Endothelial cell of umbilical vein (primary cell): ENCODE measurements around the gene RPH3AL. TPM values are rescaled to one million over a fixed set of nuclear protein-coding genes. Genes with fewer than 3 reads are reported as not detected.

Experiments used
- BruUV-seq: library from RNA; stranded (reverse); fragments of 400-500 nt; replicated peaks from 2 replicates; lab custom pipeline; 2021; lab: Mats Ljungman, UMichigan
- CTCF ChIA-PET: fragments of 300-600, 350-600 bp; sonication (Branson Sonifier 250); formaldehyde crosslinking; loops from one replicate; lab custom pipeline; 2021; ENCODE audit warnings: antibody characterized with exemption, inconsistent platforms; lab: Charles Lee
- POLR2A ChIA-PET: fragments of 300-600, 350-600 bp; sonication (Branson Sonifier 250); formaldehyde crosslinking; loops from one replicate; lab custom pipeline; 2021; ENCODE audit warnings: antibody characterized with exemption, inconsistent platforms; lab: Charles Lee
- DNase-seq: peaks from one replicate; pipeline ENCODE4 v3.0.0-alpha.2; 2011; ENCODE audit warnings: low read depth, low spot score
- FAIRE-seq: peaks from 2 replicates; lab custom pipeline; 2011; peaks lifted over from hg19 to GRCh38; lab: Jason Lieb, UNC
- H2AFZ ChIP-seq: 2 replicates; pipeline ENCODE4 v1.6.0; 2012; ENCODE audit warnings: low read depth, low read length, control low read depth, inconsistent platforms
- H3K27ac ChIP-seq: 2 replicates; pipeline ENCODE4 v1.5.1; 2011; ENCODE audit warnings: low read depth, mild to moderate bottlenecking, control low read depth, low read length, moderate library complexity; ENCODE audit not compliant: insufficient read depth
- H3K27me3 ChIP-seq, 2 experiments: 2 replicates each; pipeline versions ENCODE4 v1.6.0 to v1.6.1; 2011; ENCODE audit warnings: low read length in 2 of 2, mixed read lengths in 1 of 2; ENCODE audit not compliant: control insufficient read depth in 2 of 2, insufficient read depth in 2 of 2
- H3K36me3 ChIP-seq, 2 experiments: 2 replicates in 1 of 2; 3 replicates in 1 of 2; pipeline ENCODE4 v1.5.1; 2011; ENCODE audit warnings: low read length in 2 of 2, mild to moderate bottlenecking in 1 of 2, moderate library complexity in 1 of 2; ENCODE audit not compliant: control insufficient read depth in 2 of 2, insufficient read depth in 2 of 2; ENCODE audit errors: extremely low read depth in 1 of 2
- H3K4me1 ChIP-seq: 3 replicates; pipeline ENCODE4 v1.5.1; 2011; ENCODE audit warnings: mild to moderate bottlenecking, low read length; ENCODE audit not compliant: control insufficient read depth, insufficient read depth; ENCODE audit errors: extremely low read depth
- H3K4me2 ChIP-seq: 2 replicates; pipeline ENCODE4 v1.6.1; 2011; ENCODE audit warnings: low read length, control low read depth, mixed read lengths; ENCODE audit not compliant: insufficient read depth
- H3K4me3 ChIP-seq, 3 experiments: fragments of 200-600 bp in 1 of 3; sonication (generic), shearing (Covaris generic) in 1 of 3; replicated peaks in 1 of 3; 2 replicates each; pipeline ENCODE4 v1.5.1; 2011 to 2016; ENCODE audit warnings: control low read depth in 3 of 3, low read length in 3 of 3, mild to moderate bottlenecking in 2 of 3, inconsistent platforms in 1 of 3, low read depth in 1 of 3, moderate library complexity in 1 of 3; ENCODE audit not compliant: insufficient read depth in 1 of 3
- H3K79me2 ChIP-seq: 2 replicates; pipeline ENCODE4 v1.6.0; 2012; ENCODE audit warnings: low read length, inconsistent platforms; ENCODE audit not compliant: control insufficient read depth, insufficient read depth
- H3K9ac ChIP-seq: replicated peaks from 2 replicates; pipeline ENCODE3; 2011; ENCODE audit warnings: low read length, control low read depth; ENCODE audit not compliant: insufficient read depth; ENCODE audit errors: extremely low read depth
- H3K9me1 ChIP-seq: replicated peaks from 3 replicates; pipeline ENCODE4 v1.6.0; 2011; ENCODE audit warnings: mild to moderate bottlenecking, low read length; ENCODE audit not compliant: control insufficient read depth, insufficient read depth; ENCODE audit errors: extremely low read depth
- H3K9me3 ChIP-seq: replicated peaks from 2 replicates; pipeline ENCODE4 v1.5.1; 2012; ENCODE audit warnings: low read length, inconsistent platforms; ENCODE audit not compliant: control insufficient read depth, insufficient read depth
- H4K20me1 ChIP-seq: replicated peaks from 2 replicates; pipeline ENCODE3; 2011; ENCODE audit warnings: mild to moderate bottlenecking, low read length; ENCODE audit not compliant: control insufficient read depth, insufficient read depth; ENCODE audit errors: extremely low read depth
- CTCF ChIP-seq, 2 donors: IDR thresholded peaks; 1 replicate in 1 of 2; 2 replicates in 1 of 2; pipeline ENCODE4 v1.5.1; 2011; ENCODE audit warnings: low read length in 2 of 2, mild to moderate bottlenecking in 2 of 2, moderate library complexity in 2 of 2, control low read depth in 1 of 2, inconsistent platforms in 1 of 2, low read depth in 1 of 2; ENCODE audit not compliant: insufficient read depth in 1 of 2; ENCODE audit errors: extremely low read depth in 1 of 2
- EZH2 ChIP-seq: IDR thresholded peaks from 2 replicates; pipeline ENCODE4 v1.6.1; 2012; ENCODE audit warnings: borderline replicate concordance, low read depth, mild to moderate bottlenecking, moderate library complexity, low read length, inconsistent platforms; ENCODE audit not compliant: severe bottlenecking
- FOS ChIP-seq: IDR thresholded peaks from 2 replicates; pipeline ENCODE4 v1.6.1; 2011; ENCODE audit warnings: mild to moderate bottlenecking, low read length, moderate library complexity, borderline replicate concordance; ENCODE audit not compliant: insufficient read depth
- GATA2 ChIP-seq: IDR thresholded peaks from 2 replicates; pipeline ENCODE4 v1.7.0; 2011; ENCODE audit warnings: low read depth, mild to moderate bottlenecking, moderate library complexity, mixed read lengths, low read length; ENCODE audit not compliant: insufficient read length, insufficient read depth
- JUN ChIP-seq: IDR thresholded peaks from 2 replicates; pipeline ENCODE4 v1.6.1; 2011; ENCODE audit warnings: borderline replicate concordance, low read depth; ENCODE audit not compliant: insufficient read length, insufficient read depth
- MAX ChIP-seq: IDR thresholded peaks from 2 replicates; pipeline ENCODE4 v1.6.1; 2011; ENCODE audit not compliant: insufficient read depth, insufficient read length
- MYC ChIP-seq: IDR thresholded peaks from one replicate; pipeline ENCODE4 v1.6.1; 2011; ENCODE audit warnings: mild to moderate bottlenecking, low read depth, low read length
- POLR2A ChIP-seq: IDR thresholded peaks from 2 replicates; pipeline ENCODE4 v1.6.1; 2012; ENCODE audit warnings: low read depth, mild to moderate bottlenecking, control low read depth, low read length
- POLR2AphosphoS5 ChIP-seq: IDR thresholded peaks from 2 replicates; pipeline ENCODE4 v1.6.1; 2012; ENCODE audit warnings: low read depth, mild to moderate bottlenecking, control low read depth, low read length, moderate library complexity; ENCODE audit not compliant: insufficient read depth
- dilution Hi-C: fragments of 300-500 bp; cut with MboI; formaldehyde crosslinking; loops from one replicate; pipeline ENCODE4 v1.15.0; 2019; ENCODE audit warnings: low sequenced_read_pairs; ENCODE audit not compliant: extremely low pct_ligation_motif_present
- intact Hi-C: fragments of 100-400 bp; cut with micrococcal nuclease; formaldehyde crosslinking; loops from one replicate; pipeline ENCODE4 v1.10.0; 2022
- polyA plus RNA-seq, 4 experiments: library from polyadenylated mRNA; depleted of rRNA in 3 of 4; stranded (reverse) in 3 of 4; unstranded in 1 of 4; fragments of >200 nt; gene quantifications; 2 replicates each; pipeline versions ENCODE4 v1.2.1 to v1.2.3, GENCODE V29; 2011 to 2012; ENCODE audit warnings: missing spikeins in 1 of 4
- total RNA-seq: library from RNA; stranded (reverse); gene quantifications from 2 replicates; pipeline ENCODE4 v1.2.3, GENCODE V29; 2021

RPH3AL gene
- total and polyA plus RNA-seq, 2 donors (not counting 3 experiments of a cell fraction or from before 2014, with no cell fraction given), result 4.1 to 7.0 TPM

DNA sequence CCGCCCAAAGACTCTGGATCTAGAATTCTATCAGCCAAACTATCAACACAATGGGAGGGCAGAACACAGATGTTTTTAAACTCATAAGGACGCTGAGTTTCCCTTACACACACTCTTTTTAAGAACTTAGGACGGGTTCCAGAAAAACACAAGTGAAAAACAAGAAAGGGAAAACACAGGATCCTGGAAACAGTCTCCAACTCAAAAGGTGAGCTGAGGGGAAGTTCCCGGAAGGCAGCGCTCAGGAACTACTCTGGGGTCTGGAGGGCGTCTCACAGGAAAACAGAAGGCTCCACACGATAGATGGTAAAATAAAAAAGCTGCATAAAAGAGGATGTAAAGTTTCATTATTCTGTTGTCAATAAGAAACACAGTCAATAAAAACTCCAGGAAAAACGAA lies 91.0 kb downstream of the RPH3AL start:
- Histone ChIP-seq H3K27me3 (no peaks in the 10 kb centered on the region), H3K36me3 (no peaks in the 10 kb centered on the region), H3K4me1 (peaks cover under 1% of the 10 kb centered on the region), H4K20me1 (no peaks in the 10 kb centered on the region), H3K79me2 (no peaks in the 10 kb centered on the region), H3K4me2 (no peak overlapping the region), H2AFZ (no peak overlapping the region), H3K9ac (no peak overlapping the region), H3K27ac (no peak overlapping the region), H3K9me3 (no peaks in the 10 kb centered on the region), H3K9me1 (no peaks in the 10 kb centered on the region), H3K4me3 (no peak overlapping the region)
- intact Hi-C loops, result no loop called here
- ChIA-PET CTCF (interaction anchor here (0.6 to 1.4 kb wide), 2 partner anchors 12 to 124 kb away, joined by 3 read pairs; no protein-coding TSS in a partner anchor), POLR2A (no interaction called here)
- dilution Hi-C loops, result no loop called here
- BruUV-seq, result no TSS peak
- FAIRE-seq (no peak), DNase-seq (peak; percentile 81)
- TF ChIP-seq EZH2, result no peak
- no peak for TF ChIP-seq JUN
- TF ChIP-seq POLR2AphosphoS5, result no peak
- TF ChIP-seq CTCF (IDR thresholded peaks at IDR 0.05; ENCODE audit: extremely low read depth in 1 of 2, insufficient read depth in 1 of 2, low read depth in 1 of 2, low read length in 2 of 2), result no peak
- TF ChIP-seq MAX, result no peak
- no peak for TF ChIP-seq POLR2A
- no peak for TF ChIP-seq GATA2
- no peak for TF ChIP-seq FOS
- no peak for TF ChIP-seq MYC
